ENCODE data around the gene NHS.
"Not testable (repeated sequence)": the region's sequence is repeated elsewhere in the genome, so short reads cannot be mapped to it uniquely, and the experiment has no call there.

Gene NHS

DNA sequence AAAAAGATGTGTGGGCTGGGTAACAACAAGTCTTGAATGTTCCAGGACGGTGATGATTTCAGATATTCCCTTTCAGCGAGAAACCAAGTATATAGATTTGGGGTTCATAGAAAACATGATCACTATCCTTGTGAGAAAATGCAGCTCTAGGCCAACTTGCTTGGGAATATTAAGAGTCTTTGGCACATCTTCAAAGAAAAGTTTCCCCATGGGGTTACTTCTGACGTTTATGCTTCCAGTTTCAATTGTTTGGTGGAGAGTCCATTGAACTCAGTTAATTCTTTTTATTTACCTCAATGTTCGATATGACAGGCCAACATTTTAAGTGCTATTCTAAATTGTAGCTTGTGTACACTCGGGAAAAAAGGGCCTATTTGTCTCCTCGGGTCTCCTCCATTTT lies 126.7 kb downstream of the NHS start:
- DNase-seq = no peak

DNA sequence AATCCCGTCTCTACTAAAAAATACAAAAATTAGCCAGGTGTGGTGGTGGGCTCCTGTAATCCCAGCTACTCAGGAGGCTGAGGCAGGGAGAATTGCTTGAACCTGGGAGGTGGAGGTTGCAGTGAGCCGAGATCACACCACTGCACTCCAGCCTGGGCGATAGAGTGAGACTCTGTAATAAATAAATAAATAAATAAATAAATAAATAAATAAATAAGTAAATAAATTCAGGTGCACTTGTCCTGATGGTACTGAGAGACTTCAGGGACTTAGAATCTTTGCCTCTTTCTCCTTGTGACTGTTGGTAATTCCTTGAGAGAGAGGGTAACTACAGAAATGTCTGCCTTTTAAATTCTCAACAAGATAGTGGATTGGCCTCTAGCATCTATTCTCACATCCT lies 131.4 kb downstream of the NHS start:
- not testable (repeated sequence) for DNase-seq

DNA sequence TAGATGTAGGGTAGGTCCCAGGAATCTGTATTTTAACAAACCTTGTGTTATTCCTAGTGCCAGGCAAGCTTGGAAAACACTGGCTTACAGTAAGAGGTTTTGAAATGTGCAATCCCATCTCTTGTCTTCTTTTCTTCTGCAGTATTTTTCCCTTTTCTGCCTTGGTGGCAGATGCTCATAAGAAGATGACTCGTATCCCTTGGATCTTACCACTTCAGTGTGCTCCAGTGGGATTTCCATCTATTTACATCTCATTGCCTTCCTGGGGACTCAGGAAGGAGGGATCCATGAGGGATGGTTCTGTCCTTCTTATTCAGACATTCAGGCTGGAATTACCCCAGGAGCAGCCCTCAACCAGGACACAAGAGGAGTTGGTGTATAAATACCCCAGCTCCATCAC lies 136.6 kb downstream of the NHS start:
- DNase-seq = no peak

DNA sequence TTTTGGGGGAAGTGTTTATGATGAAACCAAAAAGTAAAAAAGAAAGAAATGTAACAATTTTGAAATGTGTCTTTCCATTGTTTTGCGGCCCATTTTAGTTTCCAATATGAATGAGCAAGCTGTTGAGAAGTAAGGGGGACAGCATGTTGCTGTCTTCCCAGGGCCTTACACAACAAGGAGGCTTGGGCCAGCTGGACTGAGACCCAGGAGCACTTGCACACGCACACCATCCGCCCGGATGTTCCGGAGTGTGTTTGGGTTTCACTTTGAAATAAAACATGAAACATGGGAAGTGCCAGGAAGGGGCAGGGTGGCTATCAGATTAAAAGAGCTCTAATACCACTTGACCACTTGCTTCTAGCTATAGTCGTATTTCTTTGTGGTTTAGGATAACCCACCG lies 144.4 kb downstream of the NHS start:
- DNase-seq = no peak

DNA sequence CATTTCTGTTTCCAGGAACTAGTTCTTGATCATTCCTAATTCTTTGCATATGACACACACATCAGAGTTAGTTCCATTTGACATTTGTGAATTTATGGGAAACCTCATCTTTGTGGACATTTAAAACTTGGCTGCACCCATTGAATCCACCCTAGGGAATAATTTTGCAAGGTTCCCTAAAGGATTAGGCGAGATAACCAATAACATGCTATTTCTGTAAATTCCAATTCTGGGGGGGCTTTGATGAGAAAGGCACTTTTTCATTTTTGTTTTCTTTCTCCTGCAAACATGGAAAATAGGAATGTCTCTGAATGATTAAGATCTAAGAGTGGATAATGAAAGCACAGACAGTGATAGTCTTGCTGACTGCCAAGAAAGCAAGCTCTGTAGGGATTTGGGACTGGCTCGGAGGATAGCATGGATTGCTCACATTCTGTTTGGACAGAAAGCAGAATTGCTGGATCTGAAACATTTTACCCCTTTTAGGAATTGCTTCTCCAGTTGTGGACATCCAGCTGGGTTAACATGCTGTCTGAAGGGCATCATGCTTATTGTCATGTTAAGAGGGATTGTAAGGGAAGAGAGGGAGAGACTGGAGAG lies 145.1 kb downstream of the NHS start:
- DNase-seq = no peak

DNA sequence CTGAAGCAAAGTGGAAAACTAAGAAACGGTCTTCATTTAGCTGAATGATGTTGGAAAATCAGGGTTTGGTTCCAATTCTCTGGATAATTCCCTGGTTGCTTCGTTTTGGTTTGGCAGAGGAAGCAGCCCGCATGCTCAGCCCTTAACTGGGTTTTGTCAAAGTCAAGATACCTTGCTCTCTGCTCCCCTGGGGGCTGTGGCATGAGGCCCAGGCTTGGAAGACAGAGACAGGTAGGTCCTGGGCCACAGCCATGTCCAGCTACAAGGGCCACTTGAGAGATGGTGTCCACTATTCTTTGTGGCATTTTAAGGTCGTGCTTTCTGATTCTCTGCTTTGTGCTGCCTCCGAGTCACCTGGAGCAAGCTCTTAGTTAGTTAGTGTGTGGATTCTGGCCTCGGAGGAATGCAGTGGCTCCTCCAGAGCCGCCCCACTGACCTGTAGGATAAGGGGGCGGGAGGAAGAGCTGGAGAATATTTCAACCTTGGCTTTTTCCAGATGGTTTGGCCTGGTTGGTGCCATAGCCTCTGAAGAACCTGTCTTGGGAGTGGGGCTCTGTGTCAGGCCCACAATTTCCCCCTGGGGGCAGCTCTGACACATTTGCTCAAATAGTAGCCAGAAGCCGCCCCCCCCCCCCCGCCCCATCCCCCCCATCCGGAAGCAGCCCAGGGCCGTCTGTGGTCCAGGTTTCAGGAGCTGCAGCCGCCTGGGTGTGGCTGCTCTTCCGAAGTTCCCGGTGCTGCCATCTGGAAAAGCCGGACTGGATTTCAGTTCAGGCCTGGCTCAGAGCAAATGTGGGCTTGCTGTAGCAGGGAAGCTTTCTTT lies 147.1 kb downstream of the NHS start:
- peak; percentile 28 for DNase-seq

DNA sequence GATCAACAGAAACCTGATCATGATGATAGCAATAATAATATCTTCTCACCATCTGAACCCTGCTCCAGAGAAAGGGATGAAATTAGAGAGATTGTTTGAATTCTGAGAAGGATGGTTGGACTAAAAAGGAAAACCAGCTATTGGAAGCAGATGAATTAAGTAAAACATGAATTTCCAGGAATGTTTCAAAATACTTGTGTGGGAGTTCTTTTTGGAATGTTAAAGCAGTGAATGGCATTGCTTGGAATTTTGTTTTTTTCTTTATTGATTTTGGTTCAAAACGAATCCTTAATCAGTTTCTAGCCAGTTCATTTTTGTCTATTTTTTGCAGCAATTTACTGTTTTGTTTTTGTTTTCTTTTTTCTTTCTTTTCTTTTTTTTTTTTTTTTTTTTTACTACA lies 150.3 kb downstream of the NHS start:
- no peak for DNase-seq

DNA sequence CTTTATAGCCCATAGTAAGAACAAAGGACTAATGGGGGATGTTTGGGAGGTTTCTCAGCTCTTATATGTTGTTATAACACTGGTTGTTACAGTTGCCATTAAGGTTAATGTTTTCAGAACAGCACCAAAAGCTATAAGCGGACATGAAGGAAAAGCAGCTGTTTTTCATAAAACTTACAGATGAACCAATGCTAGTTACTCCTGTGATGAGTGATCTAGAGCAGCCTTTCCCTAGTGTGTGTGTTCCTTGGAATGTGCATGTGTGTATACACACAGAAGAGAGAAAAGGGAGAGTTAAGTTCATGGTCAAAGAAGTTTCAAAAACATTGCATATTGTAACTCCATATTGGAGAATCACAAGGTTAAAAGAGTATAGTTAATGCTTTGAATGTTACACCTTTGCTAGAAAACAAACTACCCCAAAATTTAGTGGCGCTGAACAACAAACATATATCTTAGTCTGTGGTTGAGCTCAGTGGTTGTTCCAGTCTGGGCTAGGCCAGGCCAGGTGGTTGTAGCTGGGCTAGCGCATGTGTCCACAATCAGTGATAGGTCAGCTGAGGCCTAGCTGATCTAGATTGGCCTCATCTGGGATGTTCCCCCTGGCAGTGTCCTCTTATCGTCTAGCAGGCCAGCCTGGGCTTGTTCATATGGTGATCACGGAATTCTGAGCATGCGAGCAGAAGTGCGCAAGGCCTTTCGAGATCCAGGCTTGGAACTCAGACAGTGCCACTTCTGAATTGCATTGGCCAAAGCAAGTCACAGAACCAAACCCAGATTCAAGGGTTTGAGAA lies 151.0 kb downstream of the NHS start:
- no peak for DNase-seq

DNA sequence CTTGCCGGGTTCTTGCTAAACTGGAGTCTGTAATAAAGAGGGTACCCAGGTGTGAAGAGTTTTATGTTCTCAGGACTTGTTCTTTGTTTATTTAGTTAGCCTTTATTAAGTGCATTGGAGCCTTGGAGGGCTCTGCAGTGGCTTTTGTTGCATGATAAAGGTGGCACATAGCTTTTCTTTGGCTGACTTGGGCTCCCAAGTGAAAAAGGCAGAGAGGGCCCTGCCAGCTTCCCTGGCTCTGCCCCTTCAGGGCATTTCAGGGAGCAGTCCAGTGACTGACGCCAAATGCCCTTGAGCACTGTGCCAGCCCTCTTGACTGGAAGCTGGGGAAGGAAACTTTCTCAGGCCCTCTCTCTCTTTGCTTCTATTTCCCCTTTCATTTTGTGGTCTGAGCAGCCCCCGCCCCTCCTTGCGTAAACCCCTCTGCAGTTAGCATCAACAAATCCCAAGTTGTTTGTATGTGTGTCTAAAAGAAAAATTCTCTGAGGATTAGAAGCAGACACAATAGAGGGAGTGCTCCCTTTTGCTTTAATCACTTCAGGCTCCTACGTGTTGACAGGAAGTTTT lies 152.2 kb downstream of the NHS start:
- no peak for DNase-seq

DNA sequence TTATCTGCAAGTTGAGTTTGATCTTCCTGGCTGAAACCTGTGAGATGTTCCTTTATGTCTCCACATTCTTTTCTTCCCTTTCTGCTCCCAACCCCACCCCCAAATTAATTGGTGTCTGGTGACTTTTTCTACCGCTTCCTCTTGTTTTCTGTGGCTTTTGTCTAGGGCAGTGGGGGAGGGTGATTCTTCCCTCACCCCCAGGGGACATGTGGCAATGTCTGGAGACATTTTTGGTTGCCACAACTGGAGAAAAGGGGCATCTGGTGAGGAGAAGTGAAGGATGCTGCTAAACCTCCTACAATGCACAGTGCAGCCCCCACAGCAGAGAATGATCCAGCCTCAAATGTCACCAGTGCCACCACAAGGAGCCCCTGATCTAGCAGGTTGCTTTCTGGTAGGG lies 152.9 kb downstream of the NHS start:
- DNase-seq = no peak

DNA sequence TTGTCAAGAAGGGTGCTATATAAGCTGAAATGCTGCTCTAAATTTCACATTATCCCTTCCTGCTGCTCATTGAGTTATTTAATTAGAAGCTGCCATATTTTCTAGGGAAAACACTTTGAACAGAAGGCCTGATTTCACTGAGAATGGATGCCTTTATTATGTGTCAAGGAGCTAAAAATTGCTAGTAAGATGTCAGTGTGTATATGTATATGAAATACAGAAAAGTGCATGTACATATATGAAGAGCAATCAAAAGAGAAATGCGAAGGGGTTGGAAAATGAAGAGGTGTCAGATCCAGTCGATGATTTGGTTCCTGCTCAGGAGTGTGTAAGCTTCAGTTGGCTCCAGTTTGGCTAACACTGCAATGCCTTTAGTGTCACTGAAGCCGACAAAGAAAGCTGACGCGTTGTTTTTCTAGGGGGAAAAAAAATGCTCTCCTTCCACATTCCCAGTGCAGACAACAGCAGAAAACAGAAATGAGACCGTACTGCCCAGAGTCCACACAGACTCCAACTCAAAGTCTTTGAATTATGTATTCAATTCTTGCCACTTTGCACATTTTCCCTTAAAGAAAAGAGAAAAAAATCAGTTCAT lies 154.2 kb downstream of the NHS start:
- DNase-seq = no peak

DNA sequence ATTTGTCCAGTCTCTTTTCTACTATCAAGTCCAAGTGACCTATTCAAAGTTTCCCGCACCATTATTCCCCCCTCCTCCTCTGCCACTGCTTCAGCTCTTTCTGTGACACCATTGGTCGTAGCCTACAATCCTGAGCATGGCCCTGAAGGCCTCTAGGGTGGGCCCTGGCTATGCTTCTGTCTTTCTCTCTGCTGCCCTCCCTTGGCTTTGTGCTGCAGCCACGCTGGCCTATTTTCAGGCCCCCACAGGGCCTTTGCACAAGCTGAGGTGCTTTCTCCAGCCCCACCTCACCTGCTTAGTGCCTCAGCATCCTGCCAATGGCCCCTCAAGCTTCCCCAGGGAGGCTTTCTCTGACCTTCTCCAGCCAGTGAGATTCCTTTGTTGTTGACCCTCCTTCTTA lies 156.5 kb downstream of the NHS start:
- no peak for DNase-seq

DNA sequence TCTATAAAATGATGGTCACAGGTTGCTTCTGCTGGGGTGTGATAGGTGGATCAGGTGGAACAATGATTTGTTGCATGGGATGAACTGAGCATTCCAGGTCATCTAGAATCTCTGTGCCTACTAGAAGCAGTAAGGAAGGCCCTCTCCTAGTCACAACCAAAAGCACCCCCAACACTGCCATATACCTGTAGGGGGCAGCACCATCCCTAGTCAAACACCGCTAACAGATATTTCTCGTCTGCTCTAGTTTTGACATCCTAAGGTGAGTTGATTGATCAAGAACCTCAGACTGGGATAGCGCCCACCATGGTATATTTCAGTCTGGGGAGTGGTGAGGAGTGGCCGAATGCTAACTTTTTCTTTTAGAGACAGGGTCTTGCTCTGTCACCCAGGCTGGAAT lies 160.2 kb downstream of the NHS start:
- DNase-seq = no peak

DNA sequence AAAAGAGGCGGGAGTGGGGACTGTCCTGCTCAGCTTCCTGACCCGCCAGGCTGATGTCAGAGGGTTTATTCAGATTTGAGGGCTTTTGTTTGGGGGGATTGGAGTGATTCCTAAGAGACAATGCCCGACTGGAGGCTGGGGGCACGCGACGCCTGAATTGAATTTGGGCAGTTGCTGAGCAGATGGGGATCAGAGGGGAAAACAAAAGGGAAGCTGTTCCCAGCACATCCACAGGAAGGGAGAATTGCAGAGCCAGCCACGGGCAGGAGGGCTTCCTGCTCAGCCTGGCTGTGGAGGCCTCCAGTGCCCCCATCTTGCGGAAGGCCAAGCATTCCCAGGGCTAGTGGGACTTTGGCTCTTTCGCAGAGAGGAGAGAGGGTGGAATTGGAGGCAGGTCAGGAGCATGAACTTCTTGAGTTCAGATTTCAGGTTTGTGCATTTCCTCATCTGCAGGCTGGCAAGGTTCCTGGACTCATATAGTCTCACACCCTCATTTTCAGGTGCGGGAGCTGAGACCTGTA lies 162.8 kb downstream of the NHS start:
- DNase-seq = no peak

DNA sequence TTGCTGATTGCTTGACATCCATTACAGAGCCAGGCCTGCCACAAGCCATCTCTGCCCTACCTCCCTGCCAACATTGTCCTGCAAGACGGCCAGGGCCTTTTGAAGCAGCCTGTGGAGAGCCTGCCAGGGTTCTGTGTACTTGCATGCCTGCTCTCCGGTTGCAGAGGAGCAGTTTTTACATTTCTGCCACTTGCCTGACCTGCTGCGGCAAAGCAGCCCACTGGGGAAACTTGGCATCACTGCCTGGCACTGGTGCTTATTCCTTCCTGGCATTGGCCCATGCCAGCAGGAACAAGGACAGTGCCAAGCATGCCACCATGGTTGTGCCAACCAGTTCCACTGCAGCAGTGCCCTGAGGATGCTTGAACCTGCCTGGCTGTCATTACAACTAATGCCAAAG lies 167.1 kb downstream of the NHS start:
- no peak for DNase-seq

DNA sequence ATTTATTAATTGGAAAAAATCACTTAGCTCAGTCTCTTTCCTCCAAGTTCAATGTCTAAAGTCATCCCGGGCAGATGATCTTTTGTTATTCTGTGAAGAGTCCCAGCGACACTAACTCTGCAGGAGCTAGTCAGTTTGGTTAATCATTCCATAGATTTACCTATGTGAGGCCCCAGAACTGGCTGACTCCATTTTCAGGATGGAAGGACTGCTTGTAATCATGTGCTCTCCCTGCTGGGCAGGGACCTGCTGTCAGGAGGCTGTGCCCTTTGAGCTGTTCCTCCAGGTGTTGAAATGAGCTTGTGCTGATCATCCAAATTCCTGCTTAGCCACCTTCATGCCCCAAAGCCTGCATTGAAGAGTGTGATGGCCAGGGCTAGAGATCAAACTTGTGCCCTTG lies 169.8 kb downstream of the NHS start:
- no peak for DNase-seq

DNA sequence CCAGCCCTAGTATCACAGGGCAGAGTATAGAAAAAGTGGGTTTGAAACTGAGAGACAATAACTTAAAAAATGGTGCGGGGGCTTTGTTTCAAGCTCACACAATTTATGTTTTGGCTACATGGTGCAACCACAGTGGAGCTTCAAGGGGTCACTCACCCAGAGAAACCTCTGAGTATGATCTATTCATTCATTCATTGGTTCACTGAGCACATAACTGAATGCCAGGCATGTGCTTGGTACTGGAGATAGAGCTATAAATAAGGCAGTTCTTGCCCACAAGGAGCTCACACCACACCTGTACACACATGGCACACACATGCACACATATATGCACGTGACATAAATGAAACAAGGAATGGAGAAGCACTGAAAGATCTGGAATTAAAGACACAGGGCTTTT lies 171.4 kb downstream of the NHS start:
- DNase-seq = no peak

DNA sequence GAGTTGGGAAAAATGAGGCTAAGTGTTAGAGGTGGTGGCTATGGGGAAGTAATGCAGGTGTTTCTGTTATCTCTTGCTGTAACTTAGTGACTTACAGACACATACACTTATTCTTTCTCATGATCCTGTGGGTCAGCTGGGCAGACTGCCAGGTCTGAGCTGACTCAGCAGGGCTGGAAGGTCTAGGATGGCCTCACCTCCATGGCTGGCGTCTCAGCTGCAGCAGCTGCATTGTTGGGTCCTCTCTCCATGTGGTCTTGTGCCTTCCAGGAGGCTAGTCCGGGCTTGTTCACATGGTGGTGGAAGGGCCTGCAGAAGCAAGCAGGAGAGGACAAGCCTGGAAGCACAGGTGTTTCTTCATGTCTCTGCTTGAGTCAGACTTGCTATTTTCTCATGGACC lies 172.7 kb downstream of the NHS start:
- DNase-seq = peak; percentile 57

DNA sequence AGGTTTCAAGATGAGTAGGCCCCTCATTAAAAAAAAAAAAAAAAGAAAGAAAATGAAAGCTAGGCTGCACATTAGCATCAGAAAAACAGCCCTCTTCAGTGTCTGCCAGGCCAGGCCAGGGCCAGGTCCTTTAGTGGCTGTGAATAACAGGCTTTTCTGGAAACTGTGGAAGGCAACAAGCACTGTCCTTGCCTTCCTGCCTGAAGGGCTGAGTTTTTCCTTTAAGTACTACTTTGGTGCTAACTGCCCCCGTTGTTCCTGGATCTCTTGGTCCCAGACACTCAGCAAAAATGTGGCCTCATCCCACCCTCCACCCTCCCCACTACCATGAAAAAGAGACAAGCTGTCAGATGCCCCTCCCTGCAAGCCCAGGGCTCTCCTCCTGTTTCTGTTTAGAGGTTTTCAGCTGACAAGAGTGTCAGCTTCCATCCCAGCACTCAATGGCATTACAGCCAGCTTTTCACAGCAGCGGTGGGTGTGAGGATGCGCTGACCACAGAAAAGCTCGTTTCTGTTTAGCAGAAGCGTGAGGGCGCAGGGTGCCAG lies 174.2 kb downstream of the NHS start:
- DNase-seq = no peak

DNA sequence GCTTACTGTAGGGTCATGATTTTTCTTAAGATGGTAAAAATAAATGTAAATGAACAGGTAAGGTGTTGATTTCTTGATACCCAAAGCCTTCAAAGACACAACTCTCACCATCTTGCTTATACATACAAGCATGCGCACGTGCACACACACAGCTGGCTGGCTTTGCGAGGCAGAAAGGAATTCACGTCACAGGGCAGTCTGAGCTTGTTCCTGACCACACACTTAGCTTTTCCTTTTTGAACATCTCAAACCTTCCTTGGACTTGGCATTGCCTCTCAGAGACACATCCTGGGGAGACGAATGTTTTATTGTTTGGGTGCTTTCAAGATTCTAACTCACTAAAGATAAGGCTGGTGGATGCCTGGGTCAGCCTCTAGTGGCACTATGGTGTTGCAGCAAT lies 175.0 kb downstream of the NHS start:
- no peak for DNase-seq

DNA sequence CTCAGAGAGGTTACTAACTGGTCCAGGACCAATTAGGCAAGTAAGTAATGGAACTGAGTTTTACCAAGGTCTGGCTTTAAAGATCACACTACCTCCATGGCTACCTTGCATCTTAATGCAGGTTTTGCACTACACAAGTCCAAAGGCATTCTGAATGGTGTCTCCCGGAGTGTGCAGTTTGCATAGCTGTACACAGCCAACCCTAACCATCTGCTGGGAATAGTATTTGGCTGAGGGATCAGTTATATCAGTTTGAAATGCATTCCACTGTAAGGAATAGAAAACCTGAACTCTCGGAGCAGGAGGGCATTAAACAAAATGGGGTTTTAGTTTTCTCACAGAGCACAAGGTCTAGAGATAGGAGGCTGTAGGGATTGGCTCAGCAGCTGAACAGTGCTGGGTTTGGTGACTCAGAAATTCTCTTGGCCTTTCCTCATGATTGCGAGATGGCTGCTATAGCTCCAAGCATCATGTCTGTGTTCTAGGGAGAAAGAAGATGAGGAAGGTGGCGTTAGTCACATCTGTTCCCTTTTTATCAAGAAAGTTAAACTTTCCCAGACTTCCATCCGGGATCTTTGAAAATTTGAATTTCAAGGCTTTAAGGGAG lies 177.1 kb downstream of the NHS start:
- no peak for DNase-seq

DNA sequence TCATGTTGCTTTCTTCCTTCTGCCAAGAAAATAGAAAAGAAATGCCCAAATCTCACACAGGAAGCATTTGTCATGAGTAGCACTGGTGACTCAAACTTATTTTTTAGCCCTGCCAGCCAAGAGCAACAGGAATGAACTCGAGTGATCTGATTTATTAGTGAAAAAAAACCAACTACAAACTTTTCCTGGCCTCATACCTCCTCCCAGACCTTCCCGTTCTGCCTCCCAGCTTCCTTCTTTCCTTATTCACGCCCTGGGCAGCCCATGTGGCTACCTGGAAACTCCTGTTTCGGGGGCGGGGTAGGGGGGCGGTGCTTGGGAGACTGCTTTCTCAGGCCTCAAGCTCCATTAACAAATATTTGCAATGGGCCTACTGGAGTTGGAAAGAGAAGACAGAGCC lies 178.5 kb downstream of the NHS start:
- no peak for DNase-seq

Measured in DMS153 (cell line).